BE2C (cell line): Measurements from ENCODE around the gene RPS6KA3.

Experiments
- DNase-seq: peaks from one replicate; pipeline ENCODE4 v3.0.0-alpha.2; 2020
- H3K27me3 ChIP-seq: fragments of 250-450 bp; sonication (Bioruptor Pico); 2 replicates; pipeline ENCODE4 v1.5.1; 2020; ENCODE audit warnings: mild to moderate bottlenecking
- H3K36me3 ChIP-seq: fragments of 250-450 bp; sonication (Bioruptor Pico); 2 replicates; pipeline ENCODE4 v1.5.1; 2020; ENCODE audit warnings: mild to moderate bottlenecking
- H3K4me1 ChIP-seq: fragments of 250-450 bp; sonication (Bioruptor Pico); 2 replicates; pipeline ENCODE4 v1.5.1; 2020
- H3K4me3 ChIP-seq: 2 replicates; pipeline ENCODE4 v1.5.1; 2011; ENCODE audit warnings: low read depth, low read length
- H3K9me3 ChIP-seq: fragments of 250-450 bp; sonication (Bioruptor Pico); 2 replicates; pipeline ENCODE4 v1.5.1; 2020
- CTCF ChIP-seq: IDR thresholded peaks from 2 replicates; pipeline ENCODE4 v1.5.1; 2012; ENCODE audit warnings: mild to moderate bottlenecking, low read depth, low read length

The RPS6KA3 gene

GRCh38 chrX:20143111-20143510 lies 123.6 kb downstream of the RPS6KA3 start:
- TF ChIP-seq CTCF = no peak
- Histone ChIP-seq H3K4me3 (no peak overlapping the region), H3K27me3 (no peaks in the 10 kb centered on the region), H3K36me3 (peaks cover 13% of the 10 kb centered on the region), H3K9me3 (no peaks in the 10 kb centered on the region), H3K4me1 (no peaks in the 10 kb centered on the region)
- DNase-seq = no peak

GRCh38 chrX:20141281-20142220 lies 125.2 kb downstream of the RPS6KA3 start, which contains the start of gene EIF1AX:
Gene EIF1AX, minus strand, starts transcription at chrX:20141838. Its CDS starts 198 bp downstream, at chrX:20141640.
- Histone ChIP-seq H3K27me3 (no peaks in the 10 kb centered on the region), H3K36me3 (peaks cover 21% of the 10 kb centered on the region), H3K4me3 (peak within 1 kb of the TSS; percentile 86), H3K4me1 (no peaks in the 10 kb centered on the region), H3K9me3 (no peaks in the 10 kb centered on the region)
- peak; percentile 95 for DNase-seq
- TF ChIP-seq CTCF = no peak

GRCh38 chrX:20140420-20140819 lies 126.3 kb downstream of the RPS6KA3 start:
- peaks cover 29% of the 10 kb centered on the region for H3K36me3 ChIP-seq
- no peaks in the 10 kb centered on the region for H3K4me1 ChIP-seq
- DNase-seq = no peak
- peak overlapping the region; percentile 86 for H3K4me3 ChIP-seq
- H3K27me3 ChIP-seq = no peaks in the 10 kb centered on the region
- no peaks in the 10 kb centered on the region for H3K9me3 ChIP-seq
- no peak for TF ChIP-seq CTCF

- no peak for DNase-seq
- H3K4me3 ChIP-seq = peak overlapping the region; percentile 86
- H3K9me3 ChIP-seq = no peaks in the 10 kb centered on the region
- H3K27me3 ChIP-seq = no peaks in the 10 kb centered on the region
- H3K4me1 ChIP-seq = no peaks in the 10 kb centered on the region
- peaks cover 29% of the 10 kb centered on the region for H3K36me3 ChIP-seq
- TF ChIP-seq CTCF = no peak
Observed at GRCh38 chrX:20139966-20140365, 126.7 kb downstream of the RPS6KA3 start.

GRCh38 chrX:20135944-20136343 lies 130.8 kb downstream of the RPS6KA3 start:
- Histone ChIP-seq H3K36me3 (peaks cover 39% of the 10 kb centered on the region), H3K9me3 (no peaks in the 10 kb centered on the region), H3K4me1 (no peaks in the 10 kb centered on the region), H3K4me3 (no peak overlapping the region), H3K27me3 (no peaks in the 10 kb centered on the region)
- no peak for TF ChIP-seq CTCF
- no peak for DNase-seq

GRCh38 chrX:20132666-20133065 lies 134.0 kb downstream of the RPS6KA3 start:
- H3K36me3 ChIP-seq = peaks cover 33% of the 10 kb centered on the region
- H3K4me1 ChIP-seq = no peaks in the 10 kb centered on the region
- no peak overlapping the region for H3K4me3 ChIP-seq
- H3K27me3 ChIP-seq = no peaks in the 10 kb centered on the region
- TF ChIP-seq CTCF = no peak
- H3K9me3 ChIP-seq = no peaks in the 10 kb centered on the region
- no peak for DNase-seq
